CD4-positive, alpha-beta T cell treated with Interleukin-17A for 4 hours (primary cell): ENCODE measurements around the gene ADAM10.

Experiments used
- DNase-seq: peaks from one replicate; pipeline ENCODE4 v3.0.0-alpha.2; 2020; ENCODE audit warnings: mixed read lengths

ADAM10 gene

GRCh38 chr15:58755956-58756355, 6.4 kb upstream of the ADAM10 start:
- DNase-seq = no peak

GRCh38 chr15:58755350-58755749, 5.8 kb upstream of the ADAM10 start:
- DNase-seq = no peak

- DNase-seq = no peak
Observed at GRCh38 chr15:58752716-58753115, 3.2 kb upstream of the ADAM10 start.

GRCh38 chr15:58748852-58749531, 515 bp downstream of the ADAM10 start:
- DNase-seq = peak; percentile 41

- peak; percentile 52 for DNase-seq
Observed at GRCh38 chr15:58748040-58748851, 1.3 kb downstream of the ADAM10 start.

- DNase-seq = no peak
Observed at GRCh38 chr15:58746174-58746573, 3.3 kb downstream of the ADAM10 start.

- DNase-seq = no peak
Observed at GRCh38 chr15:58742819-58743502, 6.5 kb downstream of the ADAM10 start.

GRCh38 chr15:58742022-58742813, 7.3 kb downstream of the ADAM10 start:
- no peak for DNase-seq

GRCh38 chr15:58741032-58741431, 8.5 kb downstream of the ADAM10 start:
- no peak for DNase-seq

- no peak for DNase-seq
Observed at GRCh38 chr15:58740436-58740835, 9.1 kb downstream of the ADAM10 start.

- DNase-seq = no peak
Observed at GRCh38 chr15:58738046-58738707, 11.3 kb downstream of the ADAM10 start.

GRCh38 chr15:58737298-58737697, 12.2 kb downstream of the ADAM10 start:
- no peak for DNase-seq

- no peak for DNase-seq
Observed at GRCh38 chr15:58736018-58736643, 13.4 kb downstream of the ADAM10 start.

GRCh38 chr15:58734859-58735258, 14.6 kb downstream of the ADAM10 start:
- no peak for DNase-seq

GRCh38 chr15:58732625-58733363, 16.7 kb downstream of the ADAM10 start:
- no peak for DNase-seq

- DNase-seq = no peak
Observed at GRCh38 chr15:58731756-58732535, 17.6 kb downstream of the ADAM10 start.

GRCh38 chr15:58726867-58727266, 22.6 kb downstream of the ADAM10 start:
- no peak for DNase-seq

- DNase-seq = no peak
Observed at GRCh38 chr15:58724466-58724865, 25.0 kb downstream of the ADAM10 start.

- DNase-seq = no peak
Observed at GRCh38 chr15:58717357-58717756, 32.1 kb downstream of the ADAM10 start.

- DNase-seq = no peak
Observed at GRCh38 chr15:58716027-58716426, 33.5 kb downstream of the ADAM10 start.
